Peyer's patch (tissue), 4 donors: Measurements from ENCODE around the gene ARHGAP15. TPM values are rescaled to one million over a fixed set of nuclear protein-coding genes. Genes with fewer than 3 reads are reported as not detected.

Source experiments
- DNase-seq, 3 donors: peaks; one replicate each; pipeline ENCODE4 v3.0.0-alpha.2; 2017 to 2019
- H3K27ac ChIP-seq, 4 donors: fragments of 200-600 bp; sonication (generic); one replicate each; pipeline ENCODE4 v1.5.1; 2016 to 2019
- H3K27me3 ChIP-seq, 2 donors: fragments of 200-600 bp; sonication (generic); one replicate each; pipeline ENCODE4 v1.5.1; 2019
- H3K36me3 ChIP-seq, 3 donors: fragments of 200-600 bp; sonication (generic); one replicate each; pipeline ENCODE4 v1.5.1; 2016 to 2019
- H3K4me1 ChIP-seq, 4 donors: fragments of 200-600 bp; sonication (generic); one replicate each; pipeline ENCODE4 v1.5.1; 2016 to 2019
- H3K4me3 ChIP-seq, 4 donors: fragments of 200-600 bp; sonication (generic); 1 replicate in 3 of 4; 2 replicates in 1 of 4; pipeline ENCODE4 v1.5.1; 2016 to 2019; ENCODE audit warnings: mild to moderate bottlenecking in 1 of 4
- H3K9me3 ChIP-seq, 4 donors: fragments of 200-600 bp; sonication (generic); one replicate each; pipeline ENCODE4 v1.5.1; 2016 to 2019; ENCODE audit warnings: mild to moderate bottlenecking in 1 of 4
- POLR2A ChIP-seq, 2 donors: fragments of 450-650 bp; IDR thresholded peaks; one replicate each; pipeline ENCODE4 v1.5.1; 2017; ENCODE audit warnings: antibody characterized with exemption in 2 of 2, mild to moderate bottlenecking in 2 of 2, moderate library complexity in 2 of 2
- total RNA-seq, 4 donors: library from RNA; depleted of rRNA; stranded (reverse); fragments of >200 nt; gene quantifications; one replicate each; pipeline ENCODE4 v1.1.0, GENCODE V29; 2016
- TF ChIP-seq, protein P1 (sequence below), 6 experiments: fragments of 450-650 bp in 4 of 6; fragments of 200-600 bp in 2 of 6; sonication (generic) in 1 of 6; IDR thresholded peaks; one replicate each; pipeline ENCODE4 v1.5.1; 2017 to 2019; ENCODE audit warnings: antibody characterized with exemption in 6 of 6, mild to moderate bottlenecking in 3 of 6, moderate library complexity in 1 of 6

Gene ARHGAP15
- total RNA-seq, 4 donors from 2014 or later: 6.7 to 203 (median 12.5) TPM

DNA sequence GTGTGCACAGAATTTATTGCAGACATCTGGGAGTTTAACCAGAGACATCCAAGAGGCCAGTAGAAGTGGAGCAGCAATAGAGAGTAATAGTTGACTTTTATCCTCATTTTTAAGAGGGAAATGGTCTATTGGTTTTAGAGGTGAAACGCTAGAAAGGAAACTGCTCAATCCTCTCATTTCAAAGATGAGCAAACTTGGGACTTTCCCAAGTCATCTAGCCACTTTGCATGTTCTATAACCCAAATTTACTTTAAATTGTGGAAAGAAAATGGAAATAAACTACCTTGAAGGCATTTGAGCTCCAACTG is 601.7 kb downstream of the ARHGAP15 start:
- no peaks in the 10 kb centered on the region for H3K27me3 ChIP-seq
- H3K27ac ChIP-seq: no peak overlapping the region
- no peaks in the 10 kb centered on the region for H3K4me1 ChIP-seq
- no peak for TF ChIP-seq POLR2A (IDR thresholded peaks at IDR 0.05)
- TF ChIP-seq, protein P1, sequence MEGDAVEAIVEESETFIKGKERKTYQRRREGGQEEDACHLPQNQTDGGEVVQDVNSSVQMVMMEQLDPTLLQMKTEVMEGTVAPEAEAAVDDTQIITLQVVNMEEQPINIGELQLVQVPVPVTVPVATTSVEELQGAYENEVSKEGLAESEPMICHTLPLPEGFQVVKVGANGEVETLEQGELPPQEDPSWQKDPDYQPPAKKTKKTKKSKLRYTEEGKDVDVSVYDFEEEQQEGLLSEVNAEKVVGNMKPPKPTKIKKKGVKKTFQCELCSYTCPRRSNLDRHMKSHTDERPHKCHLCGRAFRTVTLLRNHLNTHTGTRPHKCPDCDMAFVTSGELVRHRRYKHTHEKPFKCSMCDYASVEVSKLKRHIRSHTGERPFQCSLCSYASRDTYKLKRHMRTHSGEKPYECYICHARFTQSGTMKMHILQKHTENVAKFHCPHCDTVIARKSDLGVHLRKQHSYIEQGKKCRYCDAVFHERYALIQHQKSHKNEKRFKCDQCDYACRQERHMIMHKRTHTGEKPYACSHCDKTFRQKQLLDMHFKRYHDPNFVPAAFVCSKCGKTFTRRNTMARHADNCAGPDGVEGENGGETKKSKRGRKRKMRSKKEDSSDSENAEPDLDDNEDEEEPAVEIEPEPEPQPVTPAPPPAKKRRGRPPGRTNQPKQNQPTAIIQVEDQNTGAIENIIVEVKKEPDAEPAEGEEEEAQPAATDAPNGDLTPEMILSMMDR (IDR thresholded peaks at IDR 0.05): no peak
- no peak overlapping the region for H3K4me3 ChIP-seq
- no peak for DNase-seq
- no peaks in the 10 kb centered on the region for H3K9me3 ChIP-seq
- H3K36me3 ChIP-seq: no peaks in the 10 kb centered on the region

GRCh38 chr2:143732076-143732475 is 602.9 kb downstream of the ARHGAP15 start:
- Histone ChIP-seq H3K4me1 (no peaks in the 10 kb centered on the region), H3K27ac (no peak overlapping the region), H3K27me3 (no peaks in the 10 kb centered on the region), H3K36me3 (no peaks in the 10 kb centered on the region), H3K4me3 (no peak overlapping the region), H3K9me3 (no peaks in the 10 kb centered on the region)
- DNase-seq: no peak
- TF ChIP-seq, protein P1 (IDR thresholded peaks at IDR 0.05): no peak
- no peak for TF ChIP-seq POLR2A (IDR thresholded peaks at IDR 0.05)

- Histone ChIP-seq H3K27me3 (no peaks in the 10 kb centered on the region), H3K4me3 (no peak overlapping the region), H3K36me3 (no peaks in the 10 kb centered on the region), H3K4me1 (no peaks in the 10 kb centered on the region), H3K9me3 (no peaks in the 10 kb centered on the region), H3K27ac (no peak overlapping the region)
- no peak for DNase-seq
- TF ChIP-seq, protein P1 (IDR thresholded peaks at IDR 0.05): no peak
These were observed 603.7 kb downstream of the ARHGAP15 start for GRCh38 chr2:143732871-143733270.

GRCh38 chr2:143734507-143734906 is 605.3 kb downstream of the ARHGAP15 start:
- H3K36me3 ChIP-seq: no peaks in the 10 kb centered on the region
- no peaks in the 10 kb centered on the region for H3K9me3 ChIP-seq
- no peak for DNase-seq
- no peaks in the 10 kb centered on the region for H3K27me3 ChIP-seq
- H3K4me3 ChIP-seq: no peak overlapping the region
- TF ChIP-seq, protein P1 (IDR thresholded peaks at IDR 0.05): no peak
- no peak for TF ChIP-seq POLR2A (IDR thresholded peaks at IDR 0.05)
- no peaks in the 10 kb centered on the region for H3K4me1 ChIP-seq
- no peak overlapping the region for H3K27ac ChIP-seq

- TF ChIP-seq, protein P1 (IDR thresholded peaks at IDR 0.05): no peak
- TF ChIP-seq POLR2A (IDR thresholded peaks at IDR 0.05): no peak
- no peak overlapping the region for H3K4me3 ChIP-seq
- H3K36me3 ChIP-seq: no peaks in the 10 kb centered on the region
- H3K4me1 ChIP-seq: no peaks in the 10 kb centered on the region
- H3K27ac ChIP-seq: no peak overlapping the region
- DNase-seq: no peak
- H3K9me3 ChIP-seq: no peaks in the 10 kb centered on the region
- H3K27me3 ChIP-seq: no peaks in the 10 kb centered on the region
These were observed 607.7 kb downstream of the ARHGAP15 start for GRCh38 chr2:143736904-143737303.

- Histone ChIP-seq H3K4me1 (no peaks in the 10 kb centered on the region), H3K36me3 (no peaks in the 10 kb centered on the region), H3K27me3 (no peaks in the 10 kb centered on the region), H3K4me3 (no peak overlapping the region), H3K27ac (no peak overlapping the region), H3K9me3 (no peaks in the 10 kb centered on the region)
- no peak for DNase-seq
- TF ChIP-seq POLR2A (IDR thresholded peaks at IDR 0.05): no peak
- TF ChIP-seq, protein P1 (IDR thresholded peaks at IDR 0.05): no peak
These were observed 611.2 kb downstream of the ARHGAP15 start for GRCh38 chr2:143740431-143740830.
